ENCODE data around the gene MYF5. TPM values are rescaled to one million over a fixed set of nuclear protein-coding genes. Genes with fewer than 3 reads are reported as not detected.

Gene MYF5
- total and polyA plus RNA-seq, 11 donors: not detected

DNA sequence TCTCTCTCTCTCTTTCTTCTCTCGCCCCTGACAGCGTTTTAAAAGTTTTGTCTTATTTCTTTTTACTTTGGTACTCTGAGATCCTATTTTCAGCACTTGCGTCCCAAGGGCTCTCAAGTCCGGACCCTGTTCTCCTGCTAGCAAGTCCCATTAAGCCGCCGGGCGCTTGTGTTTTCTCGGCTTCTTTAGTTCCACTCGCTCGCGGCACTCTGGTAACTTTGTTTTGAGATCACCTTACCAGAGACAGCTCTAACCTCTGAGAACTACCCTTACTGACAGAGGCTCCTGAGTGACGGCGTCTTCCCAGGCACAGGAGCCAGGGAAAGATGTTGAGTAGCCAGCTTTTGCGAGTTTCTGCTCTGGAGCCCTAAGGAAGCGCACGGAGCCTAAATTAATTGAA, 2.7 kb upstream of the MYF5 start:
- intact Hi-C loops (cut with DNase I): no loop called here
- Histone ChIP-seq H3K4me1 (no peaks in the 10 kb centered on the region), H3K36me3 (no peaks in the 10 kb centered on the region), H3K27me3 (peaks cover 3 to 47% (median 8%) of the 10 kb centered on the region in 9 donors), H3K27ac (no peak overlapping the region), H3K9me3 (no peaks in the 10 kb centered on the region), H3K4me3 (peak overlapping the region in 9 of 12 donors; percentile 5 to 39 (median 24))
- TF ChIP-seq POLR2A (IDR thresholded peaks at IDR 0.05): no peak
- TF ChIP-seq, protein P1, sequence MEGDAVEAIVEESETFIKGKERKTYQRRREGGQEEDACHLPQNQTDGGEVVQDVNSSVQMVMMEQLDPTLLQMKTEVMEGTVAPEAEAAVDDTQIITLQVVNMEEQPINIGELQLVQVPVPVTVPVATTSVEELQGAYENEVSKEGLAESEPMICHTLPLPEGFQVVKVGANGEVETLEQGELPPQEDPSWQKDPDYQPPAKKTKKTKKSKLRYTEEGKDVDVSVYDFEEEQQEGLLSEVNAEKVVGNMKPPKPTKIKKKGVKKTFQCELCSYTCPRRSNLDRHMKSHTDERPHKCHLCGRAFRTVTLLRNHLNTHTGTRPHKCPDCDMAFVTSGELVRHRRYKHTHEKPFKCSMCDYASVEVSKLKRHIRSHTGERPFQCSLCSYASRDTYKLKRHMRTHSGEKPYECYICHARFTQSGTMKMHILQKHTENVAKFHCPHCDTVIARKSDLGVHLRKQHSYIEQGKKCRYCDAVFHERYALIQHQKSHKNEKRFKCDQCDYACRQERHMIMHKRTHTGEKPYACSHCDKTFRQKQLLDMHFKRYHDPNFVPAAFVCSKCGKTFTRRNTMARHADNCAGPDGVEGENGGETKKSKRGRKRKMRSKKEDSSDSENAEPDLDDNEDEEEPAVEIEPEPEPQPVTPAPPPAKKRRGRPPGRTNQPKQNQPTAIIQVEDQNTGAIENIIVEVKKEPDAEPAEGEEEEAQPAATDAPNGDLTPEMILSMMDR (IDR thresholded peaks at IDR 0.05): no peak
- 16 to 37% (median 19%) methylated on average over 16 of the region's 16 CpGs for WGBS, 4 donors
- no peak for ATAC-seq
- no peak for DNase-seq

DNA sequence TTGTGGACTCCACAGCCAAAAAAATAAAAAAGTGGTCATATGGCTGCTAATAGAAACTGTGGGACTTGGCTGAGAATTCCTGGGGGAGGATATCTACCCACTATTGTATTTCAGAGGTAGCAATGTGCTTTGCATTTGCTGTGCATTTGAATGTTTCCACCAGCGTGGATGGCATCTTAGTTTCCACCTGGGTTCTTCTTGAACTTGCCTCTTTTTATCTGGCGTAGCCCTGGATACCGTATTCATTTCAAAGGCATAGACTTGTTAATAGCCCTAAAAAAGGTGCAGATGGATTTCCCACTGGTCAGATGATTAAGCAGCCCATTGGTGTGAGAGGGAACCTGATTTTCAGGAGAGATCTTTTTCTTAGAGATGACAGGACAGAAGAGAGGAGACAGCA, 1.9 kb upstream of the MYF5 start:
- H3K9me3 ChIP-seq: no peaks in the 10 kb centered on the region
- WGBS, 4 donors: 73 to 86% (median 78%) methylated on average over 3 of the region's 3 CpGs
- no peak overlapping the region for H3K27ac ChIP-seq
- H3K36me3 ChIP-seq: no peaks in the 10 kb centered on the region
- no peak for TF ChIP-seq POLR2A (IDR thresholded peaks at IDR 0.05)
- TF ChIP-seq, protein P1 (IDR thresholded peaks at IDR 0.05): no peak
- H3K27me3 ChIP-seq: peaks cover 3 to 41% (median 8%) of the 10 kb centered on the region in 9 donors
- ATAC-seq (no peak), DNase-seq (no peak)
- H3K4me3 ChIP-seq: no peak overlapping the region
- no peaks in the 10 kb centered on the region for H3K4me1 ChIP-seq
- intact Hi-C loops (cut with DNase I): no loop called here

DNA sequence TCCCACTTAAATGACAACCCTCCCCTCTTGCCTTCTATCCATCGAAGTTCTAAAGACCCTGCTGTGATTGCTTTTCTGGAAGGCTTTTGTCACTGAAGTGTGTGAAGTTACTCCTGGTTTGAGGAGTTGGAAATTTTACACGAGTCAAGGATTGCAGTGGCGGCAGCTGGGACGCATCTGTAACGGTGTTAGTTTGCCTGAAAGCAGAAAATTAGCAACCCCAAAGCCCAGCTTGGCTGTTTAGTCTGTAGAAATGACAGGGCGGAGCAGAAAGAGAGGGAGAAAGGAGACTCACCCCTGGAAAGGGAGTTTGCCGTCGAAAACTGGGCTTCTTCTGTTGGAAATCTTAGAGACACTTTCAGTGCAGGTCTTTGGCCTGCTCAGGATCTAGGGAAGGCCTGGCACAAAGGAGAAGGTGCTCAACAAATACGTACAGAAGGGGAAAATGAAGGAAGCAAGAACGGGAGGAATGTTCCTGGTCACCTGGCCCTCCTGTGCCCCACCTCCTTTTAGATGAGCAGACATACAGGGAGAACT, 931 bp upstream of the MYF5 start:
- ATAC-seq (no peak), DNase-seq (no peak)
- H3K27ac ChIP-seq: no peak overlapping the region
- 52 to 65% (median 62%) methylated on average over 10 of the region's 10 CpGs for WGBS, 4 donors
- no peaks in the 10 kb centered on the region for H3K36me3 ChIP-seq
- TF ChIP-seq, protein P1 (IDR thresholded peaks at IDR 0.05): no peak
- no peak for TF ChIP-seq POLR2A (IDR thresholded peaks at IDR 0.05)
- no peak overlapping the region for H3K4me3 ChIP-seq
- H3K9me3 ChIP-seq: no peaks in the 10 kb centered on the region
- intact Hi-C loops (cut with DNase I): no loop called here
- no peaks in the 10 kb centered on the region for H3K4me1 ChIP-seq
- peaks cover 3 to 34% (median 8%) of the 10 kb centered on the region in 9 donors for H3K27me3 ChIP-seq

DNA sequence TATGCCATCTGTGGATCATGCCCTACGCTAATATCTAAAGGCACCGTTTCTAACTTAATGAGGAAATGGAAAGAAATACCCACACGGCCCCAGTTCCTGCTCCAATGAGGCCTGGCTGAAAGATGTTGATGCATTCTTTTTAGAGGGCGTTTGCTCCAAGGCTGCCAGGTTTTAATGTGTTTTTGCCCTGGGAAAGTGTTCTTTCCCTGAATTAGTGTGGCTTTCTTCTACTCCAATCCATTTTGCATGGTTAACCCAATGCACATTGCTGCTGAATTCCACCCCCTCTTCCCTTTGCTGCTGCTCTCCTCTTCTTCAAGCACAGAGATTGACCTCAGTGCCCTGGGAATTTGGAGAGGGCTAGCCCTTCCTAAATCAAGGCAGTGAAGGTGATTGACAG, 1.1 kb downstream of the MYF5 start:
- no peak for TF ChIP-seq POLR2A (IDR thresholded peaks at IDR 0.05)
- TF ChIP-seq, protein P1 (IDR thresholded peaks at IDR 0.05): no peak
- Histone ChIP-seq H3K4me1 (no peaks in the 10 kb centered on the region), H3K27ac (no peak overlapping the region), H3K27me3 (peaks cover 3 to 31% (median 8%) of the 10 kb centered on the region in 9 donors), H3K9me3 (no peaks in the 10 kb centered on the region), H3K4me3 (no peak overlapping the region), H3K36me3 (no peaks in the 10 kb centered on the region)
- ATAC-seq: no peak
- intact Hi-C loops (cut with DNase I): no loop called here
- 65 to 89% (median 72%) methylated on average over 4 of the region's 4 CpGs for WGBS, 4 donors
- no peak for DNase-seq
